ENCODE results near the gene SMOC2. TPM values are rescaled to one million over a fixed set of nuclear protein-coding genes. Genes with fewer than 3 reads are reported as not detected.

The SMOC2 gene, protein sequence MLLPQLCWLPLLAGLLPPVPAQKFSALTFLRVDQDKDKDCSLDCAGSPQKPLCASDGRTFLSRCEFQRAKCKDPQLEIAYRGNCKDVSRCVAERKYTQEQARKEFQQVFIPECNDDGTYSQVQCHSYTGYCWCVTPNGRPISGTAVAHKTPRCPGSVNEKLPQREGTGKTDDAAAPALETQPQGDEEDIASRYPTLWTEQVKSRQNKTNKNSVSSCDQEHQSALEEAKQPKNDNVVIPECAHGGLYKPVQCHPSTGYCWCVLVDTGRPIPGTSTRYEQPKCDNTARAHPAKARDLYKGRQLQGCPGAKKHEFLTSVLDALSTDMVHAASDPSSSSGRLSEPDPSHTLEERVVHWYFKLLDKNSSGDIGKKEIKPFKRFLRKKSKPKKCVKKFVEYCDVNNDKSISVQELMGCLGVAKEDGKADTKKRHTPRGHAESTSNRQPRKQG
- total RNA-seq = not detected

DNA sequence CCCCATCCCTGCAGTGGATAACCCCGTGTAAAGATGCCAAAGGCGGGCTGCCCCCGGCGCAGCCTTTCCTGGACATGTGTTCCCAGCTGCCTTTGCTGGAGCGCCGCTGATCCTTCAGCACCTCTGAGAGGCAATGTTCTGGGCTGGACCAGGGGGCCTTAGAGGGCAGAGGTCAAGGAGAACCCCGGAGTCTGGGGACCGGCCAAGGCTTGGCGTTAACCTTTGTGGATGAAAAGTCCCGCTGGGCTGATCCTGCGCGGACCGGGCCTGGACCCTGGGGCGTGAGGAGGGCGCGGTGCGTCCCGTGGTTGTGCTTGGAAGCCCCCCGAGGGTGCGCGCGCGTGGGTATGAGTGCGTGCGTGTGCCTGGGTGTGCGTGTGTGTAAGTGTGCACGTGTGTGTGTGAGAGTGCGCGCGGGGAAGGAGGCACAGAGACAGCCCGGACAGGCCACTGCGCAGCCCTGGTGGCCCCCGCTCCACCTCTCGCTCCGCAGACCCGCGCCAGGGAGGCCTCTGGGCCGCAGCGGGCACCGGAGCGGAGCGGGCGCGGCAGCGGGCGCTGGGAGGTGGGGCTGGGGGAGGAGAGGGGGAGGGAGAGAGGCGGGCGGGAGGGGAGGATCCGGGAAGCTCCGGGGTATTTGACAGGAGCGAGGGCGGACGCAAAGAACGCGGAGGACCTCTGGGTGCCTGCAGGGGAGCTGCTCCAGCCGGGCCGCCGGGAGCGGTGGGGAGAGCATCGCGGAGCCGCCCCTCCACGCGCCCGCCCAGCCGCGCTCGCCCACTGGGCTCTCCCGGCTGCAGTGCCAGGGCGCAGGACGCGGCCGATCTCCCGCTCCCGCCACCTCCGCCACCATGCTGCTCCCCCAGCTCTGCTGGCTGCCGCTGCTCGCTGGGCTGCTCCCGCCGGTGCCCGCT lies at the start of gene SMOC2:
Gene SMOC2, plus strand, starts transcription at position 665 of the 914 bp plus-strand sequence. Its CDS starts 187 bp downstream, at position 852.
- CTCF ChIA-PET = no interaction called here
- POLR2A ChIA-PET = no interaction called here

DNA sequence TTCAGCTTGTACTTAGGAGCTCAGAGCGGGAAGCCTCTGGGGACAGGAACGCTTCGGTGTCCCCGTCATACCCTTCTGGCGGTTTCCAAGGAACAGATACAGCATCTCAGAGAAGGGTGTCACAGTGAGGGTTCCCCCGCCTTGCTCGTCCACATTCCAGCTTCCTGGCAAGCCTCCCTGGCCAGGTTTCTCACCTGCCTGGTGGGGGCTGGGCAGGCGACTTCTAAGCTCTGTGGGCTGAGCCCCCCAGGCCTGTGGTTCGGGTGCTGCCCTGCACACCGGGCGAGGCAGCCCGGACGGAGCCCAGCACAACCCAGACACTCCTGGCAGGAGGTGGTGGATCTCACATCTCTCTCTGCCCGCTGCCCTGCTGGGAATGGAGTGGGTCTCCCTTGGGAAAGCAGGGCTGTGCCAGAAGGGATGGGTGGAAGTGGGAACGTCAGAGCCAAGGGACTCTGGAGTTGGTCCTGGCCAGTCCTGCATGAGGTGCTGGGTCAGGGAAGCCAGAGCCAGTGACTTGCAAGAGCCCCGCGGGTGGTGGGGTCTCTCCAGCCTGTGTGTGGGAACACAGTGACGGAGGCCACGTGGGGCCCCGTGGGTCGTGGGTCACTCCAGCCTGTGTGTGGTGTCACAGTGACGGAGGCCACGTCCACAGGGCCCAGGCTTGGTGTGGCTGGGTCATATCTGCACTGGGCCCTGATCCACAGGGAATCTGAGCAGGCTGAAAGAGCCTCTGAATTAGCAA lies 47.7 kb upstream of the SMOC2 start:
- ChIA-PET POLR2A (no interaction called here), CTCF (no interaction called here)

DNA sequence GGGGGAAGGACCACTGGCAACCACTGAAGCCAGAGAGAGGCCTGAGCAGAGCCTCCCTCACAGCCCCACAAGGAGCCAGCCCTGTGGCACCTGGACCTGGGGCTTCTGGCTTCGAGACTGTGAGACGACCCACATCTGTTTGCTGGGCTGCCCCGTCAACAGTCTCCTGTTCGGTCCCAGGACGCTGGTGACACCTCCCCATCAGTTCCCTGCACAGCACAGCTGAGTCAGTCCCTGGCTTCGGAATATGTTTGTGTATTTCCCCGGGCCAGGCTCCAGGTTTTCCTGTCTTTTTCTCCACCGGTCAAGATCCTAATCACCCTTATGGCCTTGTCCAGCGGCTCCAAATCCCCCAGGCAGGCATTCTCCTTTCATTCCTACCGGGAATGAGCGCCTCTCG lies 46.4 kb upstream of the SMOC2 start:
- CTCF ChIA-PET = no interaction called here
- POLR2A ChIA-PET = no interaction called here

DNA sequence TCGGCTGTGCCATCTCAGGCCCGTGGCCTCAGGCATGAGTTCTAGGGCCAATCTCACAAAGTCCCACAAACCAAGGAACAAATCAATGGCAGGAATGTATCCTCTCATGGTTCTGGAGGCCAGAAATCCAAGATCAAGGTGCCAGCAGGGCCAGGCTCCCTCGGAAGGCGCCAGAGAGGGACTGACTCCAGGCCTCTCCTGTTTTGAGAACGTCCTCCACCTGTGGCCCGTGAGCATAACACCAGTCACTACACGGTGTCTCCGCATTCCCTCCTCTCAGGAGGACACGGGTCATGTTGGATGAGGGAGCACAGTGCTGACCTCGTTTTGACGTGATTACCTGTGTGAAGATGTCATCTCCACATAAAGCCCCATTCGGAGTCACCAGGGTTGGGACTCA lies 45.0 kb upstream of the SMOC2 start:
- ChIA-PET POLR2A (no interaction called here), CTCF (no interaction called here)

DNA sequence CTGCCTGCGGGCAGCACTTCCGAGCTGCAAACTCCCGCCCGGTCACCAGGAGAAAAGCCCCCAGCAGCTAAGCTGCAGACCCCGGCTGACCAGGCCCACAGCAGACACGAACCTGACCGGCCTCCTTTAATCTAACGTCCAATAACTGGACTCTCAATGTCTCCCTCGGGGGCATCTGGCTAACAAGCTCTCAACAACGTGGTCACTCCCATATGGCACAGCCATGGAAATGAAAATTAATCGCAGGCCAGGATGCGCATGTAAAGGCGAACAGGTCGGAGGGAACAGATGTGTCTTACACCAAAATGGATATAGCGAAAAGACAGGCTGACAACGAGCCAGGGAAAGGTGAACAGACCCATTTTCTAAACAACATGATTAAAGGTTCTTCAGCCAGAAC lies 44.4 kb upstream of the SMOC2 start:
- ChIA-PET POLR2A (no interaction called here), CTCF (no interaction called here)

DNA sequence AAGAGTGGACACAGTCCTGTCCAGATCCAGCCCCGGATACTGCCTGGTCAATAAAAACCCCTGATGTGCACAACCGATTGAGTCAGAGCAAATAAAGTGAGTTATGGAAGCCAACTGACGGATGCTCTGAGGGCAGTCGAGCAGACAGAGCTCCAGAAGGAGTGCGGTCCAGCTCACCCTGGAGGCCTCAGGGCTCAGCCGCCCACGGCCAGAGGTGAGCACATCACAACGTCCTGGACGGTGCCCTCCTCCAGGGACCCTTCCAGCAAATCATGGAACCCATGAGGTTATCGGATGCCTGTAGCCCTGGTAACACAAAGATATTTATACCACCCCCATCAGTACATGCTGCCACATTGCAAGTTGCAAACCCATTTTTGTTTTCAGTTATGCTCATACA lies 44.0 kb upstream of the SMOC2 start:
- CTCF ChIA-PET = no interaction called here
- POLR2A ChIA-PET = no interaction called here

DNA sequence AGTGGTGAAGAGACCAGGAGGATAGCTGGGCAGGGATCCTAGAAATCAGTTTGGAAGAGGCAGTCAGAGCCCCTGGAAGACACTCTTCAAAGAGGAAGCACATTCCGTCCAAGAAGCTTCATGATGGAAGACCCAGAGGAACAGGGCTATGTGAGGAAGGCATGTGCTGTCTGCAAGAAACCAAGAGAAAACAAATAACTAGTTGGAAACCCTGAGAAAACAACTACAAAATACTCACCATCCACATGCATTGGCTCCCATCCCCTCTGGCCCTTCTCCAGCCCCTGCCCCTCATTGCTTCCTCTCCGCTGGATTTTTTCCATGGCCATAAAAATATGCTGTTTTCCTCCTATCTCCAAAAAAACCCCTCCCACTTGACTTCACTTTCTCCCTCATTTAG lies 40.9 kb upstream of the SMOC2 start:
- POLR2A ChIA-PET = no interaction called here
- CTCF ChIA-PET = no interaction called here

DNA sequence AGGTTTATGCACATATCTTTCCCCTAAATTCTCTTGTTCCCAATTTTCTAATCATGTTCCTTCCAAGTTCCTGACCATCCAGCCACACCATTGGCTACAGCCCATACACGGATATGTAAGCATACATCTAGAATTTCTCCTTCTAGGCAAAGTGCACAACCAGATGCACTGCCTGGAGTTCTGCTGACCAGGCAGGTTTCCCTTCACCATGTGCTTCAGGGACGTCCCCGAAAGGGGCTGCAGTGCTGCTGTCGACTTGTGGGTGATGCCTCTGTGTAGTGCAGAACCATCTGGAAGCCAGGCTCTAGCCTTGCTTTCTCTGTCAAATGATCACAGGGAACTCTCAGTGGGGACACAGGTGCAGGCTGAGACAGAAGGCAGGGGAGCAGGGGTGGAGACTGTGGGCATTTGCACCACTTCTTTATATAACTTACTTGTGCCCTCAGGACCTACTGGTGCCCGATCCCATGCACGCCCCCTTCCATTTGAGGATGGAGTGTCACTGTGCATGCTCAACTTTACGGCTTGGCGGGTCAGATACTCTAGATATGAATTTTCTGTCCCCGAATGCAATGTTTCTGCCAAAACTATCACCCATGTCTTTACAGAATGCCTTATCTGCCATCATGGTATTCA lies 37.5 kb upstream of the SMOC2 start:
- ChIA-PET CTCF (no interaction called here), POLR2A (no interaction called here)

DNA sequence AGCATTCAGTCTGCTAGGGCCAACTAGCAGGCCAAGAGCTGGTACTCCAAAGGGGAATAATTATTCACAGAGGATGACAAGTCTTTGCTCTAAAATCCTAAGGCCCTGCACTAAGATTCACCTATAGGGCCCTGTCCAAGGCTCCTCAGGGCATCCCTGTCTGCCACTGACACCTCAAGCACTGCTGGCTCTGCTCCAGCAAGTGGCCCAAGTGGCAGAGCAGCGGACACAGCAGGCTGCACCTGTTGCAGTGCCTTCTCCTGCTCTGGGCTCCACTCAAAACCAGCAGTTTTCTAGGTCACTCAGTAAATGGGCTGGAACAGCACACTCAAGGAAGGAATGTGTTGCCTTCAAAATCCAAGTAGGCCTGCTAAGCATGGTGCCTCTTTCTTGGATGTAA lies 36.4 kb upstream of the SMOC2 start:
- POLR2A ChIA-PET = no interaction called here

DNA sequence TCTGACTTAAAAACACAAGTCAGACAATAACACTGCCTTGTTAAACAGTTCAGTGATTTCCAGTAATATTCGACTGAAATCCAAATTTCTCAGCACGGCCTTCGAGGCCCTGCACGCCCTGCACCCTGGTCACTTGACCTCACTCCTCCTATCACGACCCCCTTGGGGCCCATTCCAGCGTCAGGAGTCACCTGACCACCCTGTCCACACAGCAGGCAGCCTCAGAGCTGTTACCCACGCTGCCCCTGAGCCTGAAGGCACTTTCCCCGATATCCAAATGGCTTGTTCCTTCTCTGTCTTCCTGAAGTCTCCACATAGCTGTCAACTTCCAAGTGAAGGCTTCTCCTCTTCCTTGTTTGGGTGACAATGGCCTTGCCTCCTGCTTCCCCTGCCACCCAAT lies 33.1 kb upstream of the SMOC2 start:
- ChIA-PET POLR2A (no interaction called here), CTCF (no interaction called here)

More for the DNA sequence above, 36.4 kb upstream of the SMOC2 start:
- CTCF ChIA-PET = no interaction called here

DNA sequence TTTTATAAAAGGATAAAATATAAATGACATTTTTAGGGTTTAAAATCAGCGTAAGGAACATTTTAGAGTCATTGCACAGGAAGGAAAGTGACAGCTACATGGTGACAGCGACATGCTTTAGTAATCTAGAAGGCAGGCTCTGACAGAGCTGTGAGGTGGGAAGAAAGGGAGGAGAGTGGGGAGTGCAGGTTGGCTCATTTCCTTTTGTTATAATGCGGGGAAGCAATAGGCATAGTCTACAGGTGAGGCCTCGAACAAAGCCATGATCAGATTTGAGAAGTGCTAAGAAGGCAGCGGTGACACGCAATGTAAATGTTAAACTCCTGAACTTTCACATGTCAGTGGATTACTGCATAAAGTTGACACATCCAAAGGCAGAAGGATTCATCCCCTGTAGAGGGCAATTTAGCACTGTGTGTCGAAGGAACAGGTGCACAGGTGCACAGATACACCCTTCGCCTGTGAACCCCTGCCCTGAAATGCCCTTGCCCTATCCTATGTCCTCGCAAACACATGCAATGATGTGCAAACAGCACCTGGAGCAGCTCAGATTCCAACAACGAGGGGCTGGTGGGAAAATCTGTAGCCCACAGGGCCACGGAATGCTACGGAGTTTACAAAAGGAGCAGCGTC lies 32.4 kb upstream of the SMOC2 start:
- CTCF ChIA-PET = no interaction called here
- POLR2A ChIA-PET = no interaction called here

DNA sequence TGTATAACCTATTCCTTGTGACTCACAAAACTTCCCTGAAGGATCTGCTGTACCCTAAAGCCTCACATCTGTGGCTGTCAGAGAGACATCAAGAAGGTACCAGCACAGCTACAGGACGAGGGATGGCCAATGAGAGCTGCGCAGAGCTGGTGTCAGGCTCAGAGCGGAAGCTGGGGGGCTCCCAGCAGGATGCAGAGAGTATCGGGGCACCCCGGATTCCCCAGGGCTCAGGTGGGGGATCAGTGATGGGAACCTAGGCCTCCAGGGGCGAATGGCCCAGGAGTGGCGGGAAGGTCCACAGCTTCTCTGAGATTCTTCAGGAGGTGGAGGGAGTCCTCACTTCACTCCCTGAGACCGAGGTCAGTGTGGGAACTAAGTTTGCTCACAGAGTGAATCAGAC lies 30.9 kb upstream of the SMOC2 start:
- ChIA-PET CTCF (no interaction called here), POLR2A (no interaction called here)

DNA sequence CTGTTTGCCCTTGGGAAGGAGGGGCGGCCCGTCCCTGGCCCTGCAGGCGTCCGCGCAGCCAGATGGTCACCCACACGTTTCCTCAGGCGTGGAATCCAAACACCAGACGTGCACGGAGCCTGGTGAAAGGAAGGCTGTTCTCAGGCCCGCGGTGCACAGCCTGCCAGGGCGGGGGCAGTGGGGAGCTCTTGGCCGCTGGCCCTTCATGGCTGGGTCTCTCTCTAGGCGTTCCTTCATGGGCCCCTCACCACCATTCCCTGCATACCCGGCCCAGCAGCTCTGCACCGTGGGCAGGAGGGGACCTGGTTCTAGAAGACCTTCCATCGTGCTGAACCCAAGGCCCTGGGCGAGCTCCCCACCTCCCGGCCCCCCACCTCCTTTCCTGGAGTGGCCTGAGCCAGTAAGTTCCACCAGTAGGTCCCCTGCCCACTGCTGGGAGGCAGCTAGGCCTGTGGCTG lies 30.4 kb upstream of the SMOC2 start:
- ChIA-PET CTCF (no interaction called here), POLR2A (no interaction called here)

DNA sequence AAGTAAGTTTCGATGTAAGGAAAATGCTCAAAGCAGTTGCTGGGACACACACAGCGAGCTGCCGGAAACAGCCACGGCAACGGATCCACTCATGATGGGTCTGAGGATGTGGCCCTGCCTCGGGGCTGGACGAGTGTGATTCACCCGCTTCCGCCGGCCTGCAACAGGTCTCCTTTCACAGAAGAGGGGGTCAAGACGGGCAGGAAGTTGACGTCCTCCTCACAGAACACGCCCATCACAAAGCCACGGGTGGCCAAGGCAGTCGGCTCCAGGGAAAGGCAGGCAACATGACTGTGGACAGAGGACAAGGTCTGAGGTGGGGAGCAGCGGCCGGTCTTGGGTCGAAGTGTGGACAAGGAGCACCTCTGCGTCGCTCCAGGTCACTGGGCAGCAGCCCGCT lies 29.9 kb upstream of the SMOC2 start:
- ChIA-PET CTCF (no interaction called here), POLR2A (no interaction called here)

DNA sequence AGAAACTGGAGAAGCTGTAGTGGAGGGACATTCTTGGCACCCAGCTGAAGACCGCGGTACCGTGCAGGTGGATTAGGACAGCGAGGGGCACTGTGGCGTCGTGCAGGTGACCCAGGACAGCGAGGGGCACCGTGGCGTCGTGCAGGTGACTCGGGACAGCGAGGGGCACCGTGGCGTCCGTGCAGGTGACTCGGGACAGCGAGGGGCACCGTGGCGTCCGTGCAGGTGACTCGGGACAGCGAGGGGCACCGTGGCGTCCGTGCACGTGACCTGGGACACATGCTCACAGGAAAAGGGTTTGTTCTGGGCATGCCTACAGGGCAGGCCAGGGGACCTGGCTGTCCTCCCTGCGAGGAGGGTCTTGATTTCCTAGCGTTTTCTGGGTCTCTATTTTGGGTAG lies 29.2 kb upstream of the SMOC2 start:
- ChIA-PET POLR2A (no interaction called here), CTCF (no interaction called here)

DNA sequence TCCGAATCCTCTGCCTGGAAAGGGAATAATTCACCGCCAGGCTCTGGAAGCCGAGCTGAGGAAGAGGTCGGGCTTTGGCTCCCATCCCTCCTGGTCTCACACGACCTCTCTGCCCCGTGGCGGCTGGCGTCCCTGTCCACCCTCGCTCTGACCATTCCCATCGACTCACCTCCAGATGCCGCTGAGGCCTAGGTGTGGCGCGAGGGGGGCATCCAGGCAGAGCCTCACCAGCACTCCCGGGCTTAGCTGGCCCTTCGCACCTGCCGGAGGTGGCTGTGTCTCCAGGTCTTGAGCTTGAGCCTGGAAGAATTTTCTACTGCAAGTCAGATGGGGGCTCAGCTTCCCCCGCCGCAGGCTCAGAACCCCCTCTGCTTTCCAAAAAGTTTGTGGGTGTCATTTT lies 28.5 kb upstream of the SMOC2 start:
- CTCF ChIA-PET = no interaction called here
- POLR2A ChIA-PET = no interaction called here

DNA sequence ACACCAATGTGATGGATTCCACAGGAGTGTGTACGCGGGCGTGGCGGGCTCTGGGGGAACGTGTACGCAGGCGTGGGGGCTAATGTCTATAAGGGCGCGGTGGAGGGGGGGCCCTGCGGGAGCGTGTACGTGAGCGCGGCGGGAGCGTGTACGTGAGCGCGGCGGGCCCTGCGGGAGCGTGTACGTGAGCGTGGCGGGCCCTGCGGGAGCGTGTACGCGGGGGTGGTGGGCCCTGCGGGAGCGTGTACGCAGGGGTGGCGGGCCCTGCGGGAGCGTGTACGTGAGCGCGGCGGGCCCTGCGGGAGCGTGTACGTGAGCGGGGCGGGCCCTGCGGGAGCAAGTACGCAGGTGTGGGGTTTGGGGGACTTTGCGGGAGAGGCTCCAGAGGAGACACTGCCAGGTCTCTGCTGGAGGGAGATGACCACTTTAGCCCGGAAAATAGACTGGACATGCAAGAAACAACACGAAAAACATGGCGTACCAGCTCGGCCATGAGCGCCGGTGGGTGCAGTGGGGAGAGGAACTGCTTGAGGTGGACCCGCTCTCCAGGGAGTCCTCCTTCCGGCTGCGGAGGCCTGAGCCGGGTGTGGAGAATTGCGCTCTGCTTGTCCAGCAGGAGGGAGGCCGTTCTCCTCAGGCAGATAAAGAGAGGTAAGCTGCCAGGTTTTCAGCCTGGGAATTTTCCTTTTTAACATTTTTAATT lies 27.8 kb upstream of the SMOC2 start:
- ChIA-PET POLR2A (no interaction called here), CTCF (no interaction called here)

DNA sequence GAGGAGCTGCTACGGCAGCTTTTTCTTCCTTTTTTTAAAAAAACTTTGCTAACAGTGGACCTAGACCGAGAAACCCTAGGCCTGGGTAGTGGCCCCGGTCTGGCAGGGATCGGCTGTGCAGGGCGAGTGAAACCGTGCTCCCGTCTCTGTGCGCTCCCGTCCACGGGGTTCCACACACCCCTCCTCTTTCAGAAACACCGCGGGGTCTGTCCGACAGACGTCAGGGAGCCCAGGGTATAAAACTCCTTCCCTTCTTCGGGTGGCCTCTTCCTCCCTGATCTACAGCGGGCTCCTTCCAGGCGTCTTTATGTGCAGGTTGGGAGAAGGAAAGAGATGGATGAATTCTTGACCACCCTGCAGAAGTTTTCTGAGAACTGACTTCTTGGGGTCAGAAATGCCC lies 27.1 kb upstream of the SMOC2 start:
- POLR2A ChIA-PET = no interaction called here
- CTCF ChIA-PET = no interaction called here

Measured in activated CD8-positive, alpha-beta memory T cell treated with anti-CD3 and anti-CD28 coated beads for 36 hours (primary cell).